Measurements from ENCODE around the gene MYBPC2.

Gene MYBPC2

DNA sequence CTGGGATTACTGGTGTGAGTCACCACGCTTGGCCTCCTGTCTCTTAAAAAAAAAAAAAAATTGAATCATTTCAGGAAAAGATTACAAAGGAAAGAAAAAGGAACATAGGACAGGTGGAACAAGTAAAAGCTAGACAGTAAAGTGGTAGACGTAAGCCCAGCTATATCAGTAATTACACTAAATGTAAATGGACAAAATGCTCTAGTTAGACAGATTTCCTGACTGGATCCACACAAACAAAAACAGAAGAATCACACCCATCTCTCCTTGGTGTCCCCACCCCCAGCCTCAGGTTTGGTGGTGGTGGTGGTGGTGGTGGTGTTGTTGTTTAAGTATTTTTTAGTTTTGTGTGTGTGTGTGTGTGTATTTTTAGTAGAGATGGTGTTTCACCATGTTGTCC, 20.3 kb upstream of the MYBPC2 start:
- no peak for DNase-seq

DNA sequence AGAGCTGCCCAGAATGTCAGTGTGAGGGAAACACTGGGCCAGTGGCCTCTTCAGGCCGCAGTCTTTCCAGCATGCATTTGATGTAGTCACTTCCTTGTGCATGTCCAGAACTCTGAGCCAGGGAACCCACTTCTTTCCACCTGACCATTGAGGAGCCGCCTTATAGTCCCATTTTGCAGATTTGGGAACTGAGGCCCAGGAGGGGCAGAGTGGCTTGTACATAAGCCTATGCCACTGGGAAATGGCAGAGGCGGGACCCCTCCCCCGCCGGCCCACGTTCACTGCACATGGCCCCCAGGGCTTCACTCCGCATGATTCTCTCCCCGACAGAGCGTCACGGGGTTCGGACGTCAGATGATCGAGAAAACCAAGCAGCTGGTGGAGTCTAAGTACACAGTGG, 19.6 kb upstream of the MYBPC2 start:
- DNase-seq, result no peak

DNA sequence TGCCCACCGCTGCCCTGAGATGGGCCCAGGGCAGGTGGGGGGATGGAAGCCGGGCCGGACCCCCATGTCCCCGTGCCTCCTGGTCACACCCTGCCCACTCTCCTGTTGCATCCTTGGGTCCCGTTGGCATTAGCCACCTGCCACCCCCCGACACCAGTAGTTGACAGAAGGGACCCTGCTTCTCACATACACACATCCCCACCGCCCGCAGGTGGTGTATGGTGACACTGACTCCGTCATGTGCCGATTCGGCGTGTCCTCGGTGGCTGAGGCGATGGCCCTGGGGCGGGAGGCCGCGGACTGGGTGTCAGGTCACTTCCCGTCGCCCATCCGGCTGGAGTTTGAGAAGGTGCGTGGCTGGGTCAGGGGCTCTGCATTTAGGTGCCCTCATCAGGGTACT, 19.2 kb upstream of the MYBPC2 start:
- no peak for DNase-seq

DNA sequence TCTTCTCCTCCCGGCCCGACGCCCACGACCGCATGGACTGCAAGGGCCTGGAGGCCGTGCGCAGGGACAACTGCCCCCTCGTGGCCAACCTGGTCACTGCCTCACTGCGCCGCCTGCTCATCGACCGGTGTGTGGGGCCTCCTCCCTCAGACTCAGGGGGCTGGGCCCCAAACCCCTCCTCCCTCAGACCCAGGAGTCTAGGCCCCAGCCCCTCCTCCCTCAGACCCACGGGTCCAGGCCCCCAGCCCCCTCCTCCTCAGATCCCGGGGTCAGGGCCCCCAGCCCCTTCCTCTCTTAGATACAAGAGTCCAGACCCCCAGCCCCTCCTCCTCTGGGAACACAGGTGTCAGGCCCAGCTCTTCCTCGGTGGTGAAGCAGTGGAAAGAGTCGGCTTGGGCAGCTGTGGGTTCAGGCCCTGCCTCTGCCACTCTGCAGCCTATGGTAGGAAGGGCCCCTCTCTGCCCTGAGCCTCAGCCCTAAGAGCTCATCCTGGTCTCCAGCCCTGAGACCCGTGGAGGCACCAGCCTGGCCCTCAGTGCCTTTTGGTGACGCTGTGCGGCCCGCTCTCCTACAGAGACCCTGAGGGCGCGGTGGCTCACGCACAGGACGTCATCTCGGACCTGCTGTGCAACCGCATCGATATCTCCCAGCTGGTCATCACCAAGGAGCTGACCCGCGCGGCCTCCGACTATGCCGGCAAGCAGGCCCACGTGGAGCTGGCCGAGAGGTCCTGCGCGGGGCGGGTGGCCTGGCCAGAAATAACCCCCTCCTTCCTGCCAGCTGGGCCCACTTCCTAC, 17.6 kb upstream of the MYBPC2 start:
- no peak for DNase-seq

DNA sequence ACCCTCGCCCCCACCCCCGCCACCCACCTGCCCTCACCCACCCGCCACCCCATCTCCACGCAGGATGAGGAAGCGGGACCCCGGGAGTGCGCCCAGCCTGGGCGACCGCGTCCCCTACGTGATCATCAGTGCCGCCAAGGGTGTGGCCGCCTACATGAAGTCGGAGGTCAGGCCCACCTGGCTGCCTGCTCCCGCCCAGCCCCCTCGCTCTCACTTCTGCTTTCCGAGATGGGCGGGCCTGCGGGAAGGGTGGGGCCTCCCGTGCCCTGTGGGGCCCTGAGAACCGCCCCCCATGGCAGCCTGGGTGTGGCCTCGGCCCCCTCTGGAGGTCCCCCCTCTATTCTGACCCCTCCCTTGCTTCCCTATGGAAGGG, 17.0 kb upstream of the MYBPC2 start:
- DNase-seq, result no peak

DNA sequence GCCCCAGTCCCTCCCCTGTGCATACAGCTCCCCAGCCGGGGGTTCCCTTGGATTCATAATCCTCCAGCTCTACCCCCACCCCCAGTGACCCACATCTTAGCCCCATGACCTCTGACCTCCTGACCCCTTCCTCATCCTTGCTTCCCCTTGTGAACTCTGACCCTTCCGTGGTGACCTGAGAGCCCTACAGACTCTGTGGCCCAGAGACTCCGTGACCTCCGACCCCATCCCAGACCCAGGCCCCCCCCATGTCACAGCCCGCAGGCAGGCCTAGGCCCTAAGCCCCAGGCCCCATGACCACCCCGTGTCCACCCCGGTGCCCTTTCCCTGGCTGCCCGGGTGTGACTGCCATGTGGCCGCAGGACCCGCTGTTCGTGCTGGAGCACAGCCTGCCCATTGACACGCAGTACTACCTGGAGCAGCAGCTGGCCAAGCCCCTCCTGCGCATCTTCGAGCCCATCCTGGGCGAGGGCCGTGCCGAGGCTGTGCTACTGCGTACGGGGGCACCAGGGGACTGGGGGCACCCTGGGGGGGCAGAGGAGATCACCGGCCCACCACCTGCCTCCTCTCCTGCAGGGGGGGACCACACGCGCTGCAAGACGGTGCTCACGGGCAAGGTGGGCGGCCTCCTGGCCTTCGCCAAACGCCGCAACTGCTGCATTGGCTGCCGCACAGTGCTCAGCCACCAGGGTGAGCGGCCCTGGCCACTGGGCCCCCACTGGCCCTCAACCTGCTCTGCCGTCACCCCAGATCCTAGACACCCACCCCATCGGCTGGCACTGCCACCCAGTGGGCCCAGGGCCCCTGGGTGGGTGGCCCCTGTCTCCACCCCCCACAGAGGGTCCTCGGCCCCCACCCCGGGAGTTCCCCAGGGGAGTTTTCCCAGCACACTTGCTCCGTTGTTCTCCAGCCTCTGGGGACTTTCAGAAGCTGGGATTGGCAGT, 16.4 kb upstream of the MYBPC2 start:
- no peak for DNase-seq

DNA sequence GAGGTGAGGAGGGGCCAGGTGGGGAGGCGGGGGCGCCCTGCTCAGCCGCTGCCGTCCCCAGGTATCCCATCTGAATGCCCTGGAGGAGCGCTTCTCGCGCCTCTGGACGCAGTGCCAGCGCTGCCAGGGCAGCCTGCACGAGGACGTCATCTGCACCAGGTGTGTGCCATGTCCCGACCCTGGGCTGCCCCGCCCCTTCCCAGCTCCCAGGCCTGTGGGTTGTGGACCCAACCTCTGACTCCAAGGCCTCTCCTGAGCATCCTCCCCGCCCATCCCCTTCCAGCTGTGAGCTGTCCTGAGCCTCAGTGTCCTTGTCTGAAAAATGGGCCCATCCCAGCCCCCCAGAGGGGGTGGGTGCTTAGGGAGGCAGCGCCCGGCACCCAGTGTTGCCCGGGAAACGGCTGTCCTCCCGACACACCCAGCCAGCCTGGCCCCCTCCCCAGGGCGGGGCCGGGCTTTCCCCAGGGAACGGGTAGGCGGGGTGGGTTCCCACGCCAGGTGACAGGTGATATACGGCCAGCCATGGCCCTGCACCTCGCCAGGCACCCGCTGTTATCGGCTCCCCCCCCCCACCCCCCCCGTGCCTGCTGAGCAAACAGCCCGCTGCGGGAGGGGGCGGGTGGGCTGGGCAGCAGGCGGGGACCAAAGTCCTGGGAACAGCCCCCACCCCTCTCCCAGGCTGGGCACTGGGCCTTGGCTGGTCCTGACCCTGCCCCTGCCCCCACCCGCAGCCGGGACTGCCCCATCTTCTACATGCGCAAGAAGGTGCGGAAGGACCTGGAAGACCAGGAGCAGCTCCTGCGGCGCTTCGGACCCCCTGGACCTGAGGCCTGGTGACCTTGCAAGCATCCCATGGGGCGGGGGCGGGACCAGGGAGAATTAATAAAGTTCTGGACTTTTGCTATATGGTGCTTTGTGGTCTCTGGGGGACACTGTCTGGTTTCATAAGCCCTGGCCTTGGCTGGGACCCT, 15.3 kb upstream of the MYBPC2 start:
- DNase-seq, result no peak

DNA sequence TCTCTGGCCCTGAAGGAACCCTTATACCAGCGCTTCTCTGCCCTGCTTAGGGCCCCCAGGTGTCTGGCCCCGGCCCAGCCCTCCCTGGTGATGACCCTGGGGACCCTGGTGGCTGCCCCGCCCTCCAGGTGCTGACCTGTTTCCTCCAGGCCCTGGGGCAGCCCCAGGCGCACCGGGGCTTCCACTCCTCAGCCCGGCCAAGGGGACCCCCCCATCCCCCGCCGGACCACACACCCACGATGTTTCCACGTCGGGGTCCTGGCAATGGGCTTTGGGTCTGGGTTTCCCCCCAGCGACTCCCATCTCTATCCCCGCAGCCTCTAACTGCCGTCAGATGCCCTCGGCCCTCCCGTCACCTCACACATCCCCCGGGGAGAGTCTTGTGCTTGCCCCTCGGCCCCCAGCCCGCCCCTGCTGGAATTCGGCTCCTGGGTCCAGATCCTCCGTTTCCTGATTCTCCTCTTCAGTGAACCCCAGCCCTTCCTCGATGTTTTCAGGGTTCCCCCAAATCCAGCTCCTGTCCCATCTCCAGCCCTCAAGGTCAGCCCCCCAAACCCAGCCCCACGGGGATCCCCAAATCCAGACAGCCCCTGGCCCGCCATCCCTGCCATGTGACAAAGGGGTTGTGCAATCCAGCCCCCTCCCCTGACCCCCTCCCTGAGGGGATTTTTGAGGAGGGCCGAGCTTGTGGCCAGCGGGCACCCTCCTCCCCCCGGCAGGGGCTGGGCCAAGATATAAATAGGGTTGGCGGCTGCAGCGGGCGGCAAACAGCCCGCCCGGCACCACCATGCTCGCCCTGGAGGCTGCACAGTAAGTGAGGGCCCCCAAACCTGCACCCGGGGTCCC, 14.3 kb upstream of the MYBPC2 start, which contains the start of gene SPIB:
Gene SPIB, plus strand, starts transcription at position 763 of the 846 bp plus-strand sequence. Its CDS starts 25 bp downstream, at position 788.
- no peak for DNase-seq

DNA sequence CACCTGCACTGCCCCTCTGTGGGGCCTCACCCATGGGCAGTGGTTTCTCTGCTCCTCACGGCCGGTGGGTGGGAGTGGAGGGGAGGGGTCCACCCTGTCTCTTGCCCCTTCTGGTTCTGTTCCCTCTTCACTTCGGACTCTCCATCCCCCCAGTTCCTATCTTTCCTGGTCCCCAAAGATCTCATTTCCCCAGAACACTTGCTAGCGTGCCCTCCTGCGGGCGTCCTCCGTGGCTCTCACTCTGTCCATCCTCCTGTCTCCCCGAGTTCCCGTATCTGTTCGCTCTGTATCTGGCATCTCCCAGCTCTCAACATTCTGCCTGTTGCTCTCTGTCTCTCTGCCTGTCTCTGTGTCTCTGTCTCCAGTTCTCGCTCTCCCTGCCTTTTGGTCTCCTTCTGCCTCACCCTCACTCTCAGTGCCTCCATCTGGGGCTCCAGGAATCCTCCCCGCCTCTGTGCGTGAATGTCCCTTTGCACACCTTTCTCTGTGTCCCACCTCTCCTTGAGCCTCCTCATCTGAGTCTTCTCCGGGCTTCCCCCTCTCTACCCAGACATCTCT, 13.6 kb upstream of the MYBPC2 start:
- DNase-seq, result no peak

DNA sequence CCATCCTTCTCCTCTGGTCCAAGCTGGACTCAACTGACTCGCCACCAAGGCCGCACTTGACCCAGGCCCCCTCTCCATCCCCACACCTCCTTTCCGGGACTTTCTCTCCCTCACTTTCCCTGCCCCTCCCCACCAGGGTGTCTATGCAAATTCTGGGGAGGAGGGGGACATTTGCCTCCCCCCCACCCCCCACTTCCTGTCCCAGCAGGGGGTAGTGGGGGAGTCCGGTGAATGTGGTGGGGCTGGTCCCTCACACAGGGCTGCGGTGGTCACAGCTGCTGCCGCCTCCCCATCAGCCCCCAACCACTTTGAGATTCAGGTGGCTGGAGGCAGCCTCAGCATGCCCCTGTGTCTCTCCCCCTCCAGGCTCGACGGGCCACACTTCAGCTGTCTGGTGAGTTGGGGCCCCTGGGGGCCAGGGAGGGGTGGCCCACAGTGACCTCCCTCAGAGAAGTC, 13.1 kb upstream of the MYBPC2 start:
- no peak for DNase-seq

DNA sequence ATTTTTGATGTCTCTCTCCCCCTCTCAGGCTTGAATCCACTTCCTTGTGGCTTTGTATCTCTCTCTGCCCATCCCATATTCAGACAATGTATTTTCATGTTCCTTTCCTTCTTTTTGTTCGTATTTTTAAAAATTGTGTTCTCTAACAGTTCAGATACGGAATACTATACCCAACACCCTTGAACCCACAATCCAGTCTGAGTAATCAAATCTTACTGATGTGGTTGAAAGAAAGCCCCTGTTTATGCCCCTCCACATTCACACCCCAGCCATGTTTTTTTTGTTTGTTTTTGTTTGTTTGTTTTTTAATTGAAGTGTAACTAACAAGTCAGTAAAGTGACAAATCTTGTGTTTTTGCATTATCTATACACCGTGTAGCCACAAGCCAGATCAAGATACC, 12.6 kb upstream of the MYBPC2 start:
- no peak for DNase-seq

DNA sequence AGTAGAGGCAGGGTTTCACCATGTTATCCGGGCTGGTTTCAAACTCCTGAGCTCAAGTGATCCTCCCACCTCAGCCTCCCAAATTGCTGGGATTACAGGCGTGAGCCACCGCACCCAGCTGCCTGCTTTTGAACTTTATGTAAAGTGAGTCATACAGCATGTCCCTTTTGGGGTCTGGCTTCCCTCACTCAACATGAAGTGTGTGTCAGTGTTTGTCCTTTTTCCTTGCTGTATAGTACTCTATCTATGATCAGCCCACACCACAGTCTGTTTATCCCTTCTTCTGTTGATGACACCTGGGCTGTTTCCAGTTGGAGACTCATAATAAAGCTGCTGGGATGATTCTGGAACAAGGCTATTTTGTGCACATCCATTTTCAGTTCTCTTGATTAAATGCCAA, 11.9 kb upstream of the MYBPC2 start:
- DNase-seq, result no peak

DNA sequence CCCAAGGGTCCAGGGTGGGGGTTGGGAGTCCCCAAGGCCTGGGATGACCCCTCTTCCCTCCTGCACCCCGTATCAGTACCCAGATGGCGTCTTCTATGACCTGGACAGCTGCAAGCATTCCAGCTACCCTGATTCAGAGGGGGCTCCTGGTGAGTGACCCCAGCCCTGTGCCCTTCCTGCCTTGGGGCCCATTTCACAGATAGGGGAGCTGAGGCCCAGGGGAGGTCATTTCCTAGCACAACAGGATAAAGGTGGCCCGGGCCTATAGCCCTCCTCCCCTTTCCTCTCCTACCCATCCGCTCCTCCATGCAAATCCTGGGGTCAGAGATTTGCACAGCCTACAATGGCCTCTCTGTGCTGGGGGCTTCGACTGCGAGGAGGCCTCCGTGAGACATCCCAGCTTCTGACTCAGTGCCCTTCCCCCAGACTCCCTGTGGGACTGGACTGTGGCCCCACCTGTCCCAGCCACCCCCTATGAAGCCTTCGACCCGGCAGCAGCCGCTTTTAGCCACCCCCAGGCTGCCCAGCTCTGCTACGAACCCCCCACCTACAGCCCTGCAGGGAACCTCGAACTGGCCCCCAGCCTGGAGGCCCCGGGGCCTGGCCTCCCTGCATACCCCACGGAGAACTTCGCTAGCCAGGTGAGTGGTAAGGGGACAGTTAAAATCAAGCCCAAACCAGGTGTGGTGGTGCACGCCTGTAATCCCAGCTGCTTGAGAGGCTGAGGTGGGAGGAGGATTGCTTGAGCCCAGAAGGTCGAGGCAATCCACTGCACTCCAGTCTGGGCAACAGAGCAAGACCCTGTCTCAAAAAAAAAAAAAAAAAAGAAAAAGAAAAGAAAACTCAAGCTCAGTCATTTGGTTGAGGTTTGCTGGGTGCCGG, 10.1 kb upstream of the MYBPC2 start:
- no peak for DNase-seq

DNA sequence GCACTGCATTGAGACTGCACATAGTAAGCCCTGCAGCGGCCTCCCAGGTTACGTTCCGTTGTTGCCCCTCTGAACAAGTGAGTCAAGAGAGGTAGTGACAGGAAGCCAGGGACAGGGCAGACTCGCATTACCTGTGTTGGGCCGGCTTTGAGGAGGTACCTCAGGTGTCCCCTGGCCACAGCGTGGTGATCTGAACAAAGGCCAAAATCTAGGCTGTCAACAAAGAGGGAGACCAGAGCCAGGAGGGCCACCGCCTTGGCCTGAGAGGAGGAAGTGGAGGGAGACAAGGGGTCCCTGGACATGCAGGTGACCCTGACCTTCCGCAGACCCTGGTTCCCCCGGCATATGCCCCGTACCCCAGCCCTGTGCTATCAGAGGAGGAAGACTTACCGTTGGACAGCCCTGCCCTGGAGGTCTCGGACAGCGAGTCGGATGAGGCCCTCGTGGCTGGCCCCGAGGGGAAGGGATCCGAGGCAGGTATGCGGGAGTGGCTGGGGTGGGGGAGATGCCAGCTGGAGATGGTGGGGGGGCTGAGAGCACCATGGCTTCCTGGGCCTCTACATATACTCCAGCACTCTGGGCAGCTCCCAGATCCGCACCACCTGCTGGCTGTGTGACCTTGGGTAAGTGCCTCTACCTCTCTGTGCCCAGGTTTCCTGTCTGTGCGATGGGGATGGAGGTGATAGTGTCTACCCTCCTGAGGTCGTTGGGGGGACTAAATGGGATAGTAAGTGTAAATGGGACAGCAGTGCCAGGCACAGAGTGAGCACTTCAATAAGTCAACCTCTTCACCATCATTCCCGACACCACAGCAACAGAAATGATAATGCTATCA, 9.2 kb upstream of the MYBPC2 start:
- no peak for DNase-seq

DNA sequence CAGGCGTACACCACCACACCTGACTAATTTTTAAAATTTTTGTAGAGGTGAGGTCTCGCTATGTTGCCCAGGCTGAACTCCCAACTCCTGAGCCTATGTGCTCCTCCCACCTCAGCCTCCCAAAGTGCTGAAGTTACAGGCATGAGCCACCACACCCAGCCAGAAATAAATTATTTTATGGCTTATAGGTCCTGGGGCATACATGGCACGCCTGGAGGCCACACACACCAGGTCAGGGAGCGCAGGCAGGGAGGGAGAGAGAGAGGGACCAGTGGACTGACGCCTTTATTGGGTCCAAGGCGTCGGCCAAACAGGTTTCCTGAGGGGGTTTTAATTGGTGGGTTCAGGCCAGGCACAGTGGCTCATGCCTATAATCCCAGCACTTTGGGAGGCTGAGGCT, 7.1 kb upstream of the MYBPC2 start:
- DNase-seq, result no peak

DNA sequence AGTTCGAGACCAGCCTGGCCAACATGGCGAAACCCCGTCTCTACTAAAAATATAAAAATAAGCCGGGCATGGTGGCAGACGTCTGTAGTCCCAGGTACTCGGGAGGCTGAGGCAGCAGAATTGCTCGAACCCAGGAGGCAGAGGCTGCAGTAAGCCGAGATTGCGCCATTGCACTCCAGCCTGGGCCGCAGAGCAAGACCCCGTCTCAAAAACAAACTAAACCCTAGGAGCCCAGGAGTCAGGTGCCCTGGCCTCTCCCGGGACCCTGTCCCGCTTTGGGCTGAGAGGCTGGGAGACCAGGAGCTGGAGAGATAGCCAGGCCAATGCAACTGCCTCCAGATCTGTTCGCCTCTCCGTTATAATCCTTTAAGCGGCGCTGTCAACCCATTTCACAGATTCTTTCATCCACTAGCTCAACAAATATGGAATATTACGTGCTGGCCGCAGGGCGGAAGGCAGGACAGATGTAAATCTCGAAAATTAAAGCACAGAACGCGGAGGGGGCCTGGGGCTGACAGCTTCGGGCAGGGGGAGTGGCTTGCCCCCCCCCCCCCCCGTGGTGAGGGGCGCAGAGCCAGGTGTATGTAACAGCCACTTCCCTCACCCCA, 5.3 kb upstream of the MYBPC2 start:
- DNase-seq, result no peak

DNA sequence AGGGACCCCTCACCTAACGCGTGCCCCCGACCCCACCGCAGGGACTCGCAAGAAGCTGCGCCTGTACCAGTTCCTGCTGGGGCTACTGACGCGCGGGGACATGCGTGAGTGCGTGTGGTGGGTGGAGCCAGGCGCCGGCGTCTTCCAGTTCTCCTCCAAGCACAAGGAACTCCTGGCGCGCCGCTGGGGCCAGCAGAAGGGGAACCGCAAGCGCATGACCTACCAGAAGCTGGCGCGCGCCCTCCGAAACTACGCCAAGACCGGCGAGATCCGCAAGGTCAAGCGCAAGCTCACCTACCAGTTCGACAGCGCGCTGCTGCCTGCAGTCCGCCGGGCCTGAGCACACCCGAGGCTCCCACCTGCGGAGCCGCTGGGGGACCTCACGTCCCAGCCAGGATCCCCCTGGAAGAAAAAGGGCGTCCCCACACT, 4.7 kb upstream of the MYBPC2 start:
- DNase-seq, result no peak

DNA sequence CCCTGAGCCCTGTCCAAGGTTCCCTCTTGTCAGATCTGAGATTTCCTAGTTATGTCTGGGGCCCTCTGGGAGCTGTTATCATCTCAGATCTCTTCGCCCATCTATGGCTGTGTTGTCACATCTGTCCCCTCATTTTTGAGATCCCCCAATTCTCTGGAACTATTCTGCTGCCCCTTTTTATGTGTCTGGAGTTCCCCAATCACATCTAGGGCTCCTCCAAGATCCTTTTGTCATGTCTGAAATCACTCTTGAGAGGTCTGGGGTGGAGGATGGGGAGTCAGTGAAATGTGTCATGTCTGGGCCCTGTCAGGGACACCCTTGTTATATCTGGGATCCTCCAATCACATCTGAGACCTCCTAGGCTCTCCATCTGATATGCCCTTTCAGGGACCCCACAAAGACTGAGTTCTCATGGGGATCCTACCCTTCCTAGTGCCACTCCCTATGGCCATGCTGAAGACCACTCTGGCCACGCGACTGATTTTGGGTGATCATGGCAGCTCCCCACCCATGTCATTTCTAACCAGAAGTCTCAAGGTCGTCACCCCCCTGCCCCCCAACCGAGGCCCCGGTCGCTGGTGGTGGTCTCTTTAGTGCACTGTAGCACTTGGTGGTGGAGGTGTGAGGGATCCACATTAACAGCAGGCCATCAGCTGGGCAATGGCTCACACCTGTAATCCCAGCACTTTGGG, 3.8 kb upstream of the MYBPC2 start:
- DNase-seq, result no peak
